GM12878 (cell line): ENCODE measurements around the gene PABPN1. TPM values are rescaled to one million over a fixed set of nuclear protein-coding genes. Genes with fewer than 3 reads are reported as not detected.

Experiments used
- ATAC-seq: fragments of 200-7000 bp; cut with Tn5 transposase; 3 replicates; pipeline ENCODE4 v1.9.1; 2020; ENCODE audit warnings: mild to moderate bottlenecking, moderate library complexity
- BruUV-seq: library from RNA; stranded (reverse); fragments of 400-500 nt; replicated peaks from 2 replicates; lab custom pipeline; 2021; lab: Mats Ljungman, UMichigan
- CTCF ChIA-PET: fragments of 300-600 bp; sonication (Branson Sonifier 250); formaldehyde crosslinking; extraction: SDS; loops from one replicate; lab custom pipeline; 2021; ENCODE audit warnings: inconsistent platforms; lab: Yijun Ruan, JAX
- POLR2A ChIA-PET: fragments of 350-600 bp; formaldehyde crosslinking; extraction: SDS; loops from one replicate; lab custom pipeline; 2021; ENCODE audit warnings: inconsistent platforms; lab: Charles Lee
- RAD21 ChIA-PET: fragments of 300-600 bp; sonication (Branson Sonifier 250); formaldehyde crosslinking; loops from one replicate; lab custom pipeline; 2023; ENCODE audit warnings: antibody characterized with exemption; ENCODE audit not compliant: unreplicated experiment; lab: Charles Lee
- SMC1A ChIA-PET: fragments of 300-600 bp; sonication (Branson Sonifier 250); formaldehyde crosslinking; loops from one replicate; lab custom pipeline; 2023; ENCODE audit not compliant: unreplicated experiment, uncharacterized antibody; lab: Charles Lee
- DNase-seq: peaks from one replicate; pipeline ENCODE4 v3.0.0-alpha.2; 2011; ENCODE audit warnings: low read depth, low spot score
- FAIRE-seq: peaks from 3 replicates; lab custom pipeline; 2011; peaks lifted over from hg19 to GRCh38; lab: Jason Lieb, UNC
- H2AFZ ChIP-seq: 2 replicates; pipeline ENCODE4 v1.6.0; 2011; ENCODE audit warnings: low read depth, low read length, control low read depth; ENCODE audit not compliant: control insufficient read depth
- H3K27ac ChIP-seq: 2 replicates; pipeline ENCODE4 v1.5.1; 2011; ENCODE audit warnings: control low read depth; ENCODE audit not compliant: control insufficient read depth, insufficient read depth
- H3K27me3 ChIP-seq, 2 experiments: replicated peaks in 1 of 2; 2 replicates each; pipeline versions ENCODE4 v1.6.0 to v1.6.1; 2011; ENCODE audit warnings: low read length in 1 of 2; ENCODE audit not compliant: control insufficient read depth in 2 of 2, insufficient read depth in 2 of 2
- H3K36me3 ChIP-seq, 2 experiments: 2 replicates each; pipeline ENCODE4 v1.5.1; 2011; ENCODE audit warnings: low read length in 1 of 2; ENCODE audit not compliant: control insufficient read depth in 2 of 2, insufficient read depth in 2 of 2
- H3K4me1 ChIP-seq: 2 replicates; pipeline ENCODE4 v1.6.1; 2011; ENCODE audit warnings: mild to moderate bottlenecking, low read length, moderate library complexity, mixed read lengths; ENCODE audit not compliant: control insufficient read depth, insufficient read depth
- H3K4me2 ChIP-seq: 2 replicates; pipeline ENCODE4 v1.6.0; 2011; ENCODE audit warnings: control low read depth; ENCODE audit not compliant: control insufficient read depth, insufficient read depth
- H3K4me3 ChIP-seq: fragments of 200-600 bp; sonication (generic); 2 replicates; pipeline ENCODE4 v1.5.1; 2016
- H3K79me2 ChIP-seq: 2 replicates; pipeline ENCODE4 v1.6.0; 2011; ENCODE audit warnings: low read length; ENCODE audit not compliant: control insufficient read depth, insufficient read depth
- H3K9ac ChIP-seq: 2 replicates; pipeline ENCODE4 v1.8.0; 2011; ENCODE audit warnings: low read length, control low read depth, mixed read lengths; ENCODE audit not compliant: control insufficient read depth, insufficient read depth
- H3K9me3 ChIP-seq: replicated peaks from 3 replicates; pipeline ENCODE4 v1.5.1; 2011; ENCODE audit warnings: mild to moderate bottlenecking, low read length; ENCODE audit not compliant: control insufficient read depth, insufficient read depth
- H4K20me1 ChIP-seq: 2 replicates; pipeline ENCODE4 v1.6.0; 2011; ENCODE audit not compliant: control insufficient read depth, insufficient read depth
- GABPA ChIP-seq: IDR thresholded peaks from 2 replicates; pipeline ENCODE4 v1.6.1; 2014; ENCODE audit warnings: antibody characterized with exemption, low read depth, mild to moderate bottlenecking, inconsistent platforms
- NR2C2 ChIP-seq: IDR thresholded peaks from 2 replicates; pipeline ENCODE4 v1.6.1; 2011; ENCODE audit warnings: borderline replicate concordance, low read depth; ENCODE audit not compliant: control insufficient read depth, insufficient read length
- WGBS: methylation state at CpG from one replicate; pipeline ENCODE4 v1.1.6; 2016; ENCODE audit warnings: low lambda C conversion rate; ENCODE audit not compliant: insufficient replicate concordance, insufficient coverage; ENCODE audit errors: missing lambda C conversion rate; 5-methylcytosine and 5-hydroxymethylcytosine counted together
- in situ Hi-C: fragments of 300-500 bp; cut with MboI; formaldehyde crosslinking; loops from 9 replicates; pipeline ENCODE4 v1.14.3; 2018; ENCODE audit warnings: mixed read lengths
- intact Hi-C: fragments of 100-400 bp; cut with micrococcal nuclease; formaldehyde crosslinking; loops from one replicate; pipeline ENCODE4 v1.14.2; 2022; ENCODE audit not compliant: unreplicated experiment
- polyA plus RNA-seq, 11 experiments: library from polyadenylated mRNA; depleted of rRNA in 4 of 11; unstranded in 6 of 11; stranded (reverse) in 5 of 11; fragments of >200 nt; fragmentation: Nextera tagmentation in 4 of 11; fragmentation: Illumina TruSeq in 1 of 11; extraction: Ambion mirVana in 4 of 11; extraction: Trizol in 1 of 11; gene quantifications; 1 replicate in 1 of 11; 2 replicates in 10 of 11; pipeline versions ENCODE4 v1.2.1 to v1.2.3, GENCODE V29; 2011 to 2016; ENCODE audit warnings: inconsistent platforms in 2 of 11, missing spikeins in 2 of 11, low read depth in 1 of 11
- total RNA-seq, 4 experiments: library from RNA; depleted of rRNA in 3 of 4; stranded (reverse); fragments of >200 nt in 3 of 4; fragmentation: Illumina TruSeq in 1 of 4; extraction: Trizol in 1 of 4; gene quantifications; 2 replicates each; pipeline versions ENCODE4 v1.2.1 to v1.2.3, GENCODE V29; 2013 to 2021

Gene PABPN1
- total and polyA plus RNA-seq, 10 of the 15 experiments (the other 5 are each of a cell fraction or from before 2014, with no cell fraction given), result 31.3 to 248 (median 103) TPM

GRCh38 chr14:23346693-23347405 lies 25.6 kb downstream of the PABPN1 start:
- Histone ChIP-seq H3K36me3 (no peaks in the 10 kb centered on the region), H4K20me1 (no peaks in the 10 kb centered on the region), H3K9ac (no peak overlapping the region), H3K9me3 (no peaks in the 10 kb centered on the region), H3K27me3 (peaks cover 1 to 4% of the 10 kb centered on the region in 2 experiments), H3K4me2 (no peak overlapping the region), H3K27ac (no peak overlapping the region), H3K79me2 (no peaks in the 10 kb centered on the region), H3K4me1 (no peaks in the 10 kb centered on the region), H3K4me3 (no peak overlapping the region), H2AFZ (no peak overlapping the region)
- FAIRE-seq, result no peak
- in situ Hi-C loops, result no loop called here
- RAD21 ChIA-PET, result interaction anchor here (1.4 kb wide), 1 partner anchor 19 kb away, joined by 3 read pairs; no protein-coding TSS in a partner anchor
- BruUV-seq, result no TSS peak
- no peak for ATAC-seq
- no peak for DNase-seq
- POLR2A ChIA-PET, result no interaction called here
- no peak for TF ChIP-seq GABPA
- WGBS, result 47% methylated on average over 26 of the region's 27 CpGs
- intact Hi-C loops, result no loop called here
- SMC1A ChIA-PET, result no interaction called here
- CTCF ChIA-PET, result no interaction called here

GRCh38 chr14:23347406-23348296 lies 26.4 kb downstream of the PABPN1 start:
- no peaks in the 10 kb centered on the region for H3K4me1 ChIP-seq
- H4K20me1 ChIP-seq, result no peaks in the 10 kb centered on the region
- DNase-seq (no peak), ATAC-seq (no peak), FAIRE-seq (no peak)
- no peak overlapping the region for H3K4me2 ChIP-seq
- WGBS, result 74% methylated on average over 19 of the region's 19 CpGs
- POLR2A ChIA-PET, result no interaction called here
- H3K36me3 ChIP-seq, result no peaks in the 10 kb centered on the region
- H3K9me3 ChIP-seq, result no peaks in the 10 kb centered on the region
- TF ChIP-seq NR2C2, result no peak
- CTCF ChIA-PET, result no interaction called here
- in situ Hi-C loops (no loop called here), intact Hi-C loops (no loop called here)
- BruUV-seq, result no TSS peak
- no peak overlapping the region for H3K4me3 ChIP-seq
- no peak overlapping the region for H2AFZ ChIP-seq
- no peak overlapping the region for H3K9ac ChIP-seq
- H3K27ac ChIP-seq, result no peak overlapping the region
- RAD21 ChIA-PET, result no interaction called here
- peaks cover 4 to 9% of the 10 kb centered on the region in 2 experiments for H3K27me3 ChIP-seq
- SMC1A ChIA-PET, result no interaction called here
- no peaks in the 10 kb centered on the region for H3K79me2 ChIP-seq
